Posterior cingulate gyrus (tissue), 11 donors: ENCODE results near the gene ZNF516.

Experiments used
- DNase-seq, 10 donors: peaks; one replicate each; pipeline versions ENCODE4 v3.0.0 to v3.0.0-alpha.2; 2020 to 2021; ENCODE audit warnings: mixed read lengths in 3 of 10
- intact Hi-C: fragments of 100-400 bp; cut with DNase I; formaldehyde crosslinking; loops from one replicate; pipeline ENCODE4 v1.15.1; 2023

Gene ZNF516

DNA sequence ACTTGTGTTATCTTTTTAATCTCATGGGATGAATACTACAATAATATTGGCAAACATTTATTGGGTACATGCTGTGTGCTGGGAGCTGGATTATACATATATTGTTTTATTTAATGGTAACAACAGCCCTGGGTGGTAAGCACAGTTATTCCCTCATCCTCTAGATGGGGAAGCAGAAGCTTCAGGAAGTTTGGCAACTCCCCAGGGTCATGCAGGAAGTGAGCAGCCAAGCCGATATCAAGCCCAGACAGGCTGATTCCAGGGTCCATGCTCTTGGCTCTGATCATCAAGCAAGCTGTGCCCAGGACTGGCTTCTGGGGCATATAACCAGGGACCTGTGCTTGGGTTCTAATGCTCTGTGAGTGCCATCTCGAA, 155.8 kb downstream of the ZNF516 start:
- intact Hi-C loops, result no loop called here
- no peak for DNase-seq

DNA sequence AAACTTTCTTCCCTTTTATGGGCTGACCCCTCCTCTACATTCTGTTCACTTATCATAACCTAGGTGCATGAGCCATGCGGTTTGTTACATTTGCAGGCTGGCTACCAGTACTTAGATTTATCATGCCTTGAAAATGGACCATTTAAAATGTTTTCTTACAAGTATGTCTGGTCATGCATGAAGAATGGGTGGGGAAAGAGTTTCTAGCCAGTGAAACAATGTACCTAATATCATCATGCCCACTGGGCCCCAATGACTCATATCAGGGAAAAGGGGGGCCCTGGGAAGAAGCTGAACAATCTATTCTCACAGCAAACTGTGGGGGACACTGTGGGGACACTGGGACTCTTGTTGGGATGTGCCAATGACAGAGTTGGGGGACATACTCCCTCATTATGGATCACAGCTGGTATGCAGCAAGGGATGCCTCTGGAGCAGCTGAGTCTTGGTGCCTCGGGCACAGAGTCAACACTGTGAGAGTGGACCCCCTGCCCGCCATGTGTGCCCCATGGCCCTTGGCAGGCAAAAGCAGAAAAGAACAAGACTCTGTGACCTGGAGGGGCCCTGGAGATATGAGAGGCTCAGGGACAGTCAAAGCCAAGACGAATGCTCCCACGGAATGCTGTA, 156.3 kb downstream of the ZNF516 start:
- no peak for DNase-seq
- intact Hi-C loops, result no loop called here

DNA sequence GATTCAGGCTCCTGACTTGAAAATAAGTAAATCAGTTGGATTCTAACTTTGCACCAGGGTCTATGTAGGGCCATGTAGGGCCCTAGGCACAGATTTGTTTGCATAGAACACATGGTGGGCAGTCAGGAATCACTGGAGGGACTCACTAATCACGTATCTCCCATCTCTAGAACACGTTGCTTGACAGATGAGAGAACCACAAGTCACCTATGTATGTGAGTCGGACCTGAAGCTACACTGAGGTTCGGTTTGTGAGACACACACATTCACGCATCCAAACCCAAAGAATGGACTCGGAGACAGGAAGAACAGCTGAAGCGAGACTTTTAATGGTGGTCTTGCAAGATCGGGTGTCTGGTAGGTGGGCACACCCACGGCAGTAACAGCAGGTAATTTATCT, 157.0 kb downstream of the ZNF516 start:
- intact Hi-C loops, result no loop called here
- no peak for DNase-seq

DNA sequence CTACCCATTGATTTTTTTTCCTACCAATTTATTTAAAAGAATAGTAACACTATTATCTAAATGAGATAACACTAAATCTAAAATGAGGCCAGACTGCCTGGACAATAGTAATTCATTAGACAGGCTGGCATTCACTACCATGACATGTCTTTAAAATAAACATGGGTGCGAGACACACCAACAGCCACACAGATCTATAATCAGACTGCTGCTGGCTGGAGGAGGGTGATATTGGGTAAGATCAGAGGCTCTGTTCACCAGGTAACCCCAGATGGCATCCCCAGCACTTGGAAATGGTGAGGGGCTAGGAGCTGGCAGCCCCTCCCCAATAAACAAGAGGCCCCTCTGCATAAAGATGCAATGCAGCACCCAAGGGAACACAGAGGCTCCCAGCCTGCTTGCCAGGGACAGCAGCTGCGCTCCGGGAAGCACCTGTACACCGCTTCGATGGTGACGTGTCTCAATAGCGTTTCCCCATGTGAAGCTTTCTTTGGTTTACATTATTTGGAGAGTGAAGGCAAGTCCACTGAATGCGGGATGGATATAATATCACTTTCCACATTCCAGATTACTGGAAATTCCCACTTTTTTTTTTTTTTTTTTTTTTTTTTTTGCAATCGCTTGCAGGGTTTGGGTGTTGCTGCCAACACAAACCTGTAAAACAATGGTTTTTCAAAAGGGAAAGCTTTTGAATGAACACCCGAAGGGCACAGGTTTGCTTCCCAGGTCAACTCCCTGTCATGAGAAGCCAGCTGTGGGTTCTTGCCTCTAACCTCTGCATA, 159.0 kb downstream of the ZNF516 start:
- no peak for DNase-seq
- intact Hi-C loops, result no loop called here

DNA sequence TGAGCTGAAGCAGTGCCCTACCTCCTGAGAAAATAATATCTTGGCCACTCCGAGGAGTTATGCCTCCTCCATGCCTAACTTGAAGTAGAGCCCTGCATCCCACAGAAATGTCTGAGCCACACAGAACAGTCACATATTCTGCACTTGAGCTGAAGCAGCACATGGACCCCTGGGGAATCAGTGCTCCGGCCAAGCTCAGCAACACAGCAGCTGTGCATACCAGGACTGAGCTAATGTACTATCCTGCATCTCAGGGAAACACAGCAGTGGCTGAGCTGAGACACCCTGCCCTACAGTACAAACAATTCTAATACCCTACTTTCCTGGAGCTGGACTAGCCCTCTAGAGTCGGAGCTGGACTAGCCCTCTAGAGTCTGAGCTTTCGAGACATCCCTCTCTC, 166.9 kb downstream of the ZNF516 start:
- no peak for DNase-seq
- intact Hi-C loops, result no loop called here

DNA sequence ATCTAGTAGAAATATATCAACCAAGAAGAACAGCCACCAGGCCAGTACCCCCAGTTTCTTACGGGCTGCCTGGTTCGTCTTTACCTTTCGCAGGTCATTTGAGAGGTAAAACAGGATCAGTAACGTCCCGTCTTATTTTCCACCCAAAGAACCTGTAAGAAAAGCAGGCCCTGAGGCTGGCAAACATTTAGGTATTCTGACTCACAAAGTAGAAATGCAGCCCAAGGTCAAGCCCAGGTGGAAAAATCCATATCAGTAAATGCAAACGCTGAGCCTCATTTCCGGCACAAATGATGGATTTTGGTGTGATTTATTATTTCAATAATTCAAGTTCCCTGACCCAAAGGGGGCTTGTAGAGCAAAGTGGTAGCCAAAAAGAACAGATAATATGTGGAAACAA, 171.2 kb downstream of the ZNF516 start:
- no peak for DNase-seq
- intact Hi-C loops, result no loop called here

DNA sequence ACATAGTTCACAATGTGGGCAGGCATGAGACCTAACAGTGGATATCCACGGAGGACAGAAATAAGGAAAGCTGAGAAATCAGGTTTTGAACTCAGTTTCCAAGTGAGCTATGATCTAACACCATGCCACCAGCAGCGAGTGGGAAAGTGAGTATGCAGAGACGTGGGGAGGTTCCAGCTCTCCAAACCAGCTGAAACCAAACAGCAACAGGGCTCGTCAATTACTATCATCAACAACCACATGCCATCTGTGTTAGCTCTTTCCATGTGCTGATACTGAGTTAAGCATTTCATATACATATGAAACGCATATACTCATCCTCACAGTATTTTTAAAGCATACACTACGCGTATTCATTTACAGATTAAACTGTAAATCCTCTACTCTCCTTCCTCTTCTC, 172.4 kb downstream of the ZNF516 start:
- intact Hi-C loops, result no loop called here
- no peak for DNase-seq

DNA sequence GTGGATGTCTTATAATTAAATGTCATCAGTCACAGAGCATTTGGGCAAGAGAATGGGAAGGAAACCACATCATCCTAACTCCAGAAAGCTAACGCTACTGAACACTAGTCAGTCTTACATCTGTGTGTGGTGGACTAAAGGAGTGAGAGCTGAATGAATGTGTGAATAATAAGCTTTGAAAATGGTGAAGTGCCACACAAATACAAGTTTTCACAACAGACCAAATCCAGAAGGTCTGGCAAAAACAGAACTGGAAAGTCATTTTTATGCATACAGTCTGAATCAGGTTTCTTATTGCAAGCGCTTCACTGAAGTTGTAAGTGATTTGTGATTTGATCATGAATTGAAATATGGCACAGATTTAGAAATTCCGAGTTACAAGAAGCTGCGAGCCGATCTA, 175.7 kb downstream of the ZNF516 start:
- no peak for DNase-seq
- intact Hi-C loops, result no loop called here

DNA sequence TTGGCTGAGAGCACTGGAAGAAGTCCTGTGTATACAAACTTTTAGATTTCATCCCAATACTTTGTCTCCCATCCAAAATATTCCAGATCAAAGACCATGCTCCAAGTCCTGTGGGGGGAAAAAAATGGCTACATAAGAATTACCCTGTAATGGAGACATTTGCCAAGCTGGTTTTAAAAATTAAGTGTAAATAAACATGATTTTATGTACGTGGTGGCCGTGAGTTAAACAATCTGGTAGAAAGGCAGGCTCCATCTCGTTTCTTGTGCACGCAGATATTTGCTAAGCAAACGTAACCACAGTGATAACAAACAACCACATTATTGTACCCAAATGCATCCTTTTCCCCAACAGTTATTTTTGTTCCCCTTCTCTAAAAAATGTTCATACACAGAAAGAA, 176.4 kb downstream of the ZNF516 start:
- intact Hi-C loops, result no loop called here
- DNase-seq, result no peak

DNA sequence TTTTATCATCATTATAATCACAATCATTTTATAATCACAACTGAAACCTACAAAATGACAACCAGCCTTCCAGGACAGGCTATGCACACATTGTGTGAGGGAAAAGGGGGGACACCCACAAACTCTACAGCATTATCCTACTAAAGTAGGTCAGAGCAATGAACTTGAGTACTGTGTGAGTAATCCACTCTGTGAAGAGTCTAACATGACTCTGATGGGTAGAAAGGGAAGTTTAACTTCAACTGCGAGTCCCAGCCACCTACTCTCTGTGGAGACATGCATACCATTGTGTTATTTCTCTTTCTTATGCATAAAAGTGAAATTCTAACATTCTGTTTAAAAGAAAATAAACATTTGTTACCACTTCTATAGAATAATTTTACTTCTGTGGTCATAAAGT, 177.9 kb downstream of the ZNF516 start:
- DNase-seq, result no peak
- intact Hi-C loops, result no loop called here

DNA sequence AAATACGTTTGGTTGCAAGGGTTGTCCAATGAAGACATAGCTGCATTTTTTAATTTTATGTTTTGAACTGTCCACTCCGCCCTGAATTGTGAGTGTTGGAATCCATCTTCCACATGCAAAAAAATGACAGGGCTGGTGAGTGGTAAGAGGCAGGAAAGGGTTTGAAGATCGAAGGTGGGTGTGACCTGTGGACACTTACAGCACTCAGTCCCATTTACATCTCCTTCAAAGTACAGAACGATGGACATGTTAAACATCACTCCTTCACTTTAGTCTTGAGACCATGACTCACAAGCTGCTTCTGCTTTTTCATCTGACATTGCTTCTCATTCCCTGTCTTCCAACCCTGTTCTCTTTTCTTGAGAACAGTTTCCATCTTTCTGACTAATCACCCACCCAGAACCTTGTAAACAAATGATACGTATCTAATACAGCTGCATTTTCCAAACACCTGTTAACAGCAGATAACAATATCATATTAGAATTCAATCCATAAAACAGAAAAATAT, 179.3 kb downstream of the ZNF516 start:
- no peak for DNase-seq
- intact Hi-C loops, result no loop called here

DNA sequence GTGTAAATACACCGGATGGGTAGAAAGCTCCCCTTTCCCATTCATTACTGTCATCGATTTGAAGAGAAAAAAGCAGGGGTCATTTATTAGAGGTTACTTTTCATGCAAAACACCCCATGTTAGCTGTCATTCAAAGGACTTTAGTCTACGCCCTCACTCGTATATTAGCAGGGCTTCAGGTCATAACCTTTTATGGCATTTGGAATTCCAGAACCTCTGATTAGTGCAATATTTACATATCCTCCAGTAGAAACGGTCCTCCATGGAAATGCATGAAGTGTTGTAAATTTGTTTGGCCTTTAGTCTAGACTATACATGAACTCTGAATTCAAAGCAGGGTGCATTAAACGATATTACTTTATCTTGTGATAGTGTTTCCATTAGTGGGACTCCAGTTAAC, 180.5 kb downstream of the ZNF516 start:
- intact Hi-C loops, result no loop called here
- DNase-seq, result no peak

DNA sequence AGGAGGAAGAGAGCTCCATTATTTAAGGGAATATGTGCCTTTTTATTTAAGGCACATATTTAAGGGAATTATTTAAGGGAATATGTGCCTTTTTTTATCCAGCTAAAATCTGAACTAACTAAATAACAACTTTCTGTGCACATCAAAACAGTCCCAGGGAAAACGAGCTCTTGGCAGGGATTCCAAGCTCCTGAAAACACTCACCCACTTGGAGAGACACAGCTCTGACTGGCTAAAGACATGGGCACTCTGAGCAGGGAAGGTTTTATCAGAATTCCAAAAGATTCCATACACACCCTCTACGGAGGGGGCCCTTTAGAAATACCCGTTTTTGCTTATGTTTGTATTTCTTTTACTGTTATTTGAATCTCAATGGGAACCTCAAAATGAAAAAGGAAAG, 181.0 kb downstream of the ZNF516 start:
- no peak for DNase-seq
- intact Hi-C loops, result no loop called here
